Activated CD4-positive, alpha-beta T cell treated with anti-CD3 and anti-CD28 coated beads, Interleukin-2, amount 50 U/mL, for 4 hours (primary cell): Measurements from ENCODE around the gene CLEC7A.
A peak's percentile ranks its signal among the peaks of the same experiment; 100 is the strongest.

Experiments
- DNase-seq, 2 experiments: peaks; one replicate each; pipeline ENCODE4 v3.0.0-alpha.2; 2020

The CLEC7A gene

GRCh38 chr12:10130042-10130441, at the start of gene CLEC7A:
TSS of gene CLEC7A (minus strand) at chr12:10130199. CDS start at chr12:10130082, 117 bp downstream.
- DNase-seq: no peak

DNA sequence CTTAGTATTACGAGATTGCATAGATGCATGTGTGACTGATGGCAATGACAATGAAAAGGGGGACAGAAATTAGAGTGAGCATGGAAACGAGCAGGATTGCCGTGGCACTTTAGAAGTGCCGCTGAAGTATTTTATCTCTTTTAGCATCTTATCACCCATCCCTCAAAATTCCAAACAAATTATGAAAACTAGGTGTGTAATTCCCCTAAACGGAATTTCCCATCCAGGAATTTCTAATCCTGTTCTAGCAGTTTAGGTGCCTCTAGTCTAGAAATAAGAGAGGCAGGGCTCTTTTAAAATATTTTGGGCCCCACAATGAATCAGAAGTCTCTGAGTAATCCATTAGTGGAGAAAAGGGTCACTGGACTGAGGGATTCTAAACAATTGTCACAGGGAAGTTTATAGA, 49.8 kb upstream of the CLEC7A start:
- no peak for DNase-seq

DNA sequence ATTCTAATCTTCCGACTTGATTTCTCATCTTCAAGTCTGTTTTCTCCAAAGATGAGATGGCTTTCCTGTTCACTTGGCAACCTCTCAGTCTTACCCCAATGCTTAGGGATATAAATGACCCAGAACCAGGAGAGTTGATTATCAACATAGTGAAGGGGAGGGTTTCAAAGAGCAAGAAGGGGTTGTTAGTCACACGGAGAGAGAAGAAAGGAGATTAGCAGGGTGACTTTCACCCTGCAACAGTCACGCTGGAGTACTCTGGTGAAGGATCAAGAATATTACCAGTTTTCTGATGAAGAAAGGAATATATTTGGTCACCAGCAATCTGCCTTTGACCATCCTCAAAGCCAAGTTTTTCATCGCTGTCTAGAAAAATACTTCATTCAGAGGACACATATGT, 48.8 kb upstream of the CLEC7A start, which contains the start of gene TMEM52B:
TSS of gene TMEM52B (plus strand) at position 212 of the 400 bp plus-strand sequence. CDS start 543 bp downstream, outside the sequence.
- no peak for DNase-seq

- DNase-seq: no peak
Measured at GRCh38 chr12:10175846-10176636, 46.0 kb upstream of the CLEC7A start.

DNA sequence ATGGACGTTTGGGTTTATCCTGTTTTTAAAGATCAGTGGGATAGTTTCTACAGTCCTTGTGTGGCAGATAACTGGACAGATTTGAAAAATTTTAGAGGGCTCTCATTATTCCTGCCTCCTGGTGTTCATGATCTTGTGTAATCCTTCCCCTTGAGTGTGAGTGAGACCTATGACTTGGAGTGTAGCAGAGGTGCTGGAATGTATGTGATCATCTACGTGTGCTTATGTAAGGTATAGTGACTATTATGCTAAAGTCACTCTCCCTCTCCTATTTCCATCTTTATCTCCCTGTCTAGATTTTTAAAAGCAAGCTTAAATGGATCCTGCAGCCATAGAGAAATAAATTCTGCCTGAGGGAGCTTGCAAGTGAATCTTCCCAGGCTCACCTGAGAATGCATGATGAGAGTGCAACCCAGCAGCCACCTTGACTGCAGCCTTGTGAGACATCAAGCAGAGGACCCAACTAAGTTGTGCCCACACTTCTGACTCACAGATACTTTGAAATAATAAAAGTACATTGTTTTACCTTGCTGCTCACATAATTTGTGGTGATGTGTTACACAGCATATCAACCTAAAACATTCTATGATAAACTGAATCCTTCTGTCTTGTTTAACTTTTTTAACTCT, 45.1 kb upstream of the CLEC7A start:
- no peak for DNase-seq

- DNase-seq: no peak
Measured at GRCh38 chr12:10171973-10172728, 42.2 kb upstream of the CLEC7A start, which contains the start of gene OLR1. TSS of gene OLR1 (minus strand) at chr12:10172132. CDS start at chr12:10172077, 55 bp downstream.

- DNase-seq: no peak
Measured at GRCh38 chr12:10170216-10170615, 40.2 kb upstream of the CLEC7A start.

- no peak for DNase-seq
Measured at GRCh38 chr12:10169104-10169503, 39.1 kb upstream of the CLEC7A start.

- no peak for DNase-seq
Measured at GRCh38 chr12:10167599-10167998, 37.6 kb upstream of the CLEC7A start.

GRCh38 chr12:10165421-10165820, 35.4 kb upstream of the CLEC7A start:
- no peak for DNase-seq

GRCh38 chr12:10163084-10163483, 33.1 kb upstream of the CLEC7A start:
- no peak for DNase-seq

DNA sequence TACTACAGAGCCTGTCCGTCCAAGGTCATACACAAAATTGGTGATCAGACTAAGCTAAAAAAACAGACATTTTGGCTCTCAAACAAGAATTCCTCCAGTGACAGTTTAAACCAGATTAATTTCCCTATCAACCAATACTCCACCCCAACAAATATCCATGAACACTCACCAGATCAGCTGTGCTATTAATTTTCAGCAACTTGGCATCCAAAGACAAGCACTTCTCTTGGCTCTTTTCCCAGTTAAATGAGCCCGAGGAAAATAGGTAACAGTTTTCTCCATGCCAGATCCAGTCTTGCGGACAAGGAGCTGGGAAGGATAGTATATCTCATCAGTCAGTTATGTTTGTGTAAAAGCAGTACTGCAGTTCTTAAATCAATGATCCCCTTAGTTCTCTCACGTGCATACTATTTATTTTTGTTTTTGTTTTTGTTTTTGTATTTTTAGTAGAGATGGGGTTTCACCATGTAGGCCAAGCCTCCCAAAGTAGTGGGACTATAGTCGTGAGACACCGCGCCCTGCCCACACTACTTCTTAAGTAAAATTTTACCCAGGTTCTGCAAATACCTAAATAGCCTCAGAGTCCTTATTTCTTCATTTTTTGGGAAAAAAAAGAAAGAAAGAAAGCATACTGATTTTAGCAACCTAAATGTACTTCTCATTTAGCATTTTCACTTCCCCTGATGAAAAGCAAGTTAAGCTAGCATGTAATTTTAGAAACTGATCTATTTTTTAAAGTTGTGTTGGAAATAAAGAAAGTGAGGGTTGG, 30.8 kb upstream of the CLEC7A start:
- no peak for DNase-seq

DNA sequence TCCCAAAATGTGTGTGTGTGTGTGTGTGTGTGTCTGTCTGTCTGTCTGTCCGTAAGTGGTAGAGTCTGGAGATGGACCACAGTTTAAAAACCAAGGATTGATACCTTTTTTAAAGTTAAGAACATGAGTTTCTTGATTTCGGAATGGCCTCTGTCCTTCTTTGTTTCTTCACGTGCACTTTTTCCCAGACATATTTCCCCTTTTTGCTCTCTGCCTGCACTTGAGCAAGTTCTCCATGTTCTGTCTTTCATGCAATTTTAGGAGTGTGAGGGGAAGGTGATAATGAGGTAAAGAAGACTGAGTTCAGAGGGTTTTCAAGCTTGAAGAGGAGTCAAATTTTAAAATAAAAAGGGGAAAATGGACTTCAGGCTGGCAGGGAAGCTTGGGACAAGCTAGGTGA, 29.3 kb upstream of the CLEC7A start:
- no peak for DNase-seq

GRCh38 chr12:10158406-10158805, 28.4 kb upstream of the CLEC7A start:
- no peak for DNase-seq

GRCh38 chr12:10155966-10156365, 26.0 kb upstream of the CLEC7A start:
- DNase-seq: no peak

DNA sequence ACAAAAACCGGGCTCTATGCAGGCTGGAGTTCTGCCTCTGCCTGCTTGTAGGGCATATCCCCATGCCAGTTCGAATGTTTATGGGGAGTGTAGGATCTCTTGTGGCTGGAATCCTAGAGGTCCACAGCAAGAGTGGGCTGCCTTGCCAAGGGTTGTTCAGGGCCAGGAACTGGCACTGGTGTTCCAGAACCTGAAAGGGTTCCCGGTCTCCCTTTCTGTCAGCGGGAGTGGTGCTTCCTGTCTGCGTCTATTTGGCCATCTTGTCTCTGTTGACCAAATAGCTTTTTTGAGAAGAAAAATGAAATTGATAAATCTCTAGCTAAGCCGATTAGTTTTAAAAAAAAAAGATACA, 24.1 kb upstream of the CLEC7A start:
- DNase-seq: no peak

GRCh38 chr12:10153271-10154144, 23.5 kb upstream of the CLEC7A start:
- peak; percentile 20 to 30 for DNase-seq

- DNase-seq: no peak
Measured at GRCh38 chr12:10151621-10152020, 21.6 kb upstream of the CLEC7A start.

GRCh38 chr12:10147714-10148403, 17.9 kb upstream of the CLEC7A start:
- DNase-seq: no peak

GRCh38 chr12:10142976-10143589, 13.1 kb upstream of the CLEC7A start:
- no peak for DNase-seq

DNA sequence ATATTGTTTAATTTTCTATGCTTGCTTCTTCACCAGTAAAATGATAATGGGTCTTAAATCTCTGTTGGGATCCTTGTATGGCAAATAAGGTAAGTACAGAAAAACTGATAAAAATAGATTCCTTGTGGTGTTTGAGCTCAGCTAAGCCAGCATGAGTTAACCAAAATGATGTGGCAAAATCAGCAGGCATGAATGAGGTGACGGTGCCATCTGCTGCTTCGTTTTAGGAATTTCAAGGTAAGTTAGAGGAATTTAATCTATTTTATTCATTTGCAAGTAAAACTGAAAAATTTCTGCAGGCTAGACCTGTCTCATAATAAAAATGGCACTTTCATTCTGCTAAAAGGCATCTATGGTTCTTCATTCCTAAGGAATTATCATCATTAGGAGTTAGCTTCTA, 10.0 kb upstream of the CLEC7A start:
- peak; percentile 26 to 27 for DNase-seq
